T-helper 1 cell treated with Interleukin-12 subunit alpha and Interleukin-12 subunit beta and Interleukin-4 antibody, amounts not matched to agents 30 ng/mL and 1 ng/mL, for 36 hours (primary cell): ENCODE data around the gene BEND6. TPM values are rescaled to one million over a fixed set of nuclear protein-coding genes. Genes with fewer than 3 reads are reported as not detected.
"Not testable (repeated sequence)": the region's sequence is repeated elsewhere in the genome, so short reads cannot be mapped to it uniquely, and the experiment has no call there.

ENCODE experiments used
- intact Hi-C: fragments of 100-400 bp; cut with micrococcal nuclease; formaldehyde crosslinking; loops from one replicate; pipeline ENCODE4 v1.15.1; 2024
- total RNA-seq: library from RNA; stranded (reverse); gene quantifications from 2 replicates; pipeline ENCODE4 v1.2.3, GENCODE V29; 2022

Gene BEND6
- total RNA-seq, 1 donor from 2014 or later, result not detected

DNA sequence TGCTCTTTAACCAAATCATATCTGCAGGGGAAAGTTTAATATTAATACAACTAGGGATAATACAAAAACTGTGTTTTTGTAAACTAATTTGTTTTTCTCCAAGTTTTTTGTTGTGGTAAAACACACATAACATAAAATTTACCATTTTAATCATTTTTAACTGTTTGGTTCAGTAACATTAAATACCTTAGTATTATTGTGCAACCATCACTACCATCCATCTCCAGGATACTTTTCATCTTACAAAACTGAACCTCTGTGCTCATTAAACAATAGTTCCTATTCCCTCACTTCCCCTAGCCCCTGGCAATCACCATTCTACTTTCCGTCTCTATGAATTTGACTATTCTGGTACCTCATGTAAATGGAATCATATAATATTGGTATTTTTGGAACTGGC, 15.9 kb downstream of the BEND6 start:
- intact Hi-C loops, result no loop called here

- intact Hi-C loops, result no loop called here
These were observed 22.3 kb downstream of the BEND6 start for GRCh38 chr6:56977192-56977591.

GRCh38 chr6:56978530-56978929, 23.6 kb downstream of the BEND6 start:
- intact Hi-C loops, result no loop called here

- intact Hi-C loops, result no loop called here
These were observed 29.5 kb downstream of the BEND6 start for GRCh38 chr6:56984361-56984760.

GRCh38 chr6:56984884-56985283, 30.0 kb downstream of the BEND6 start:
- intact Hi-C loops, result no loop called here

GRCh38 chr6:56986611-56987010, 31.7 kb downstream of the BEND6 start:
- intact Hi-C loops, result no loop called here

DNA sequence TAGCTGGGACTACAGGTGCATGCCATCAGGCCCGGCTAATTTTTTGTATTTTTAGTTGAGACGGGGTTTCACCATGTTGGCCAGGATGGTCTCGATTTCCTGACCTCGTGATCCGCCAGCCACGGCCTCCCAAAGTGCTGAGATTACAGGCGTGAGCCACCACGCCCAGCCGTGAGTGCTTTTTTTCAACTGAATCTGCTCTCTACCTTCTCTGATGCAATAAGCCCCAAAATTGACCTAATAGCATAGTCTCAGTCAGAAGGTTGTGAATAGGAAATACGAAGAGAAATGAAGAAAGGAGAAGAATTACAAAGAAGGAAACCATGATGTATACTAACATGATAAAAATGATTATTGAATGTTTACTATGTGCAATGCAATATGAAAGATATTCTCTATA, 33.2 kb downstream of the BEND6 start:
- intact Hi-C loops, result no loop called here

DNA sequence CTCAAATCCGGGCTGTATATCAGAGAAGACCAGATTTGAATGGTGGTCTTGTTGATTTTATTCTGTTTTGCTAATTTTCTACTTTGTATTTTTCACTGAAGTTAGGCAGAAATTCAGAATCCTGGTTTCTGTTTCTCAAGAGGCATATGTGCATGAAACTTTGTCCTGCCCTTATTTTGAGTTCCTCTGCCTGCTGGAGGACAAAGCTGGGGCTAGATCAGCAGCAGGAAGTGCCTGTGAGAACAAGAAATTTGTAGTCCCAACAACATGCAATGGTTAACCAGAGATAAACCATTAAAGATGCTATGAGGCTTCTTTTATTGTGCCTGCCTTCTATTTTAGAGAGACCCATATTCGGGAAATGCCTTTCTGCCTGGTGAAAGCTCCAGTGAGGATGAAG, 37.1 kb downstream of the BEND6 start:
- intact Hi-C loops, result no loop called here

GRCh38 chr6:56992703-56993102, 37.8 kb downstream of the BEND6 start:
- intact Hi-C loops, result no loop called here

- intact Hi-C loops, result no loop called here
These were observed 40.5 kb downstream of the BEND6 start for GRCh38 chr6:56995347-56995902.

GRCh38 chr6:56996401-56996800, 41.5 kb downstream of the BEND6 start:
- intact Hi-C loops, result no loop called here

DNA sequence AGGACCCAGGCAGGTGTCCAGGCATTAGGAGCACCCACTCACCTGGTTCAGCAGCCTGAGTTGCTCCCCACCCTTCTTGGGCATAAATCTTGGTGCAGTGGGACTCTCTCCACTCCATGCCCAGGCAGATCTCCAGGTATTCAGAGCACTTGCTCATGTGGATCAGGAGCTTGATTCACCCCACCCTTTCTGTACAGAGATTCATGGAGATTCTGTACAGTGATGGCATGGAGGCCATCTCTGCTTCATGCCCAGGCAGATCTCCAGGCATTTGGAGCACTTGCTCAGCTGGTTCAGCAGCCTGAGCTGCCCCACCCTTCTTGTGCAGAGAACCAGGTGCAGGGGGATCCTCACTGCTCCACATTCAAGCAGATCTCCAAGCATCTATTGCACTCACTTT, 44.1 kb downstream of the BEND6 start:
- intact Hi-C loops, result no loop called here

DNA sequence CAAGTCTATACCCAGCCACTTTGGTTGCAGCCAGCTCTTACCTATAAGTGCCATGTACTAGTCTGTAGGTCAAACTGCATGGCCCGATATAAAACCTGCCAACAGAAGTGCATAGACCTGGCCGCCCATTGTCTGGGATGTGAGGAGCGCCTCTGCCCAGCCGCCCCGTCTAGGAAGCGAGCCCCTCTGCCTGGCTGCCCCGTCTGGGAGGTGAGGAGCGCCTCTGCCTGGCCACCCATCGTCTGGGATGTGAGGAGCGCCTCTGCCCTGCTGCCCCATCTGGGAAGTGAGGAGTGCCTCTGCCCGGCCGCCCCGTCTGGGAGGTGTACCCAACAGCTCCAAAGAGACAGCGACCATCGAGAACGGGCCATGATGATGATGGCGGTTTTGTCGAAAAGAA, 44.8 kb downstream of the BEND6 start:
- intact Hi-C loops, result not testable (repeated sequence)

DNA sequence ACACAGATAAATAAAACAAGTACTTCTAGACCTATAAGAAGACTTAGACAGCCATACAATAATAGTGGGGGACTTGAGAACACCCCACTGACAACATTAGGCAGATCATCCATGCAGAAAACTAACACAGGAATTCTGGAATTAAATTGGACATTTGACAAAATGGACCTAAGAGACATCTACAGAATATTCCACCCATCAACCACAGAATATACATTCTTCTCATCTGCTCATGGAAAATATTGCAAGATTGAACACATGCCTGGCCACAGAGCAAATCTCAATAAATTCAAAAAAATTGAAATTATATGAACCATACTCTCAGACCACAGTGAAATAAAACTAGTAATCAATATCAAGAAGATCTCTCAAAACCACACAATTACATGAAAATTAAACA, 47.3 kb downstream of the BEND6 start:
- intact Hi-C loops, result no loop called here

DNA sequence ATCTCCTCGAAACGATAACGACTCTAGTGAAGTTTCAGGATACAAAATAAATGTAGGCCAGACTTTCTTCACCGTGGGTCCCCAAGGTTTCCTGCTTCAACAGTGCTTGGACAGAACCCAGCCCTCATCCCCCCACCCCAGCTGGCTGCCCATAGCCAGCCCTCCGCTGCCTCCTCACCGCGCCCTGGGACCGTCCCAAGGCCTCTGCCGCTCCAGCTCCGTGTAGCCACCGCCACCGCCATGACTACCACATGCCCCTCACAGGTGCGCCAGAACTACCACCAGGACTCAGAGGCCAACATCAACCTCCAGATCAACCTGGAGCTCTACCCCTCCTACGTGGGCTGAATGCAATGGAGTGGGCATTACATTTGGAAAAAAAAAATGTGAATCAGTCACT, 49.4 kb downstream of the BEND6 start:
- intact Hi-C loops, result no loop called here

DNA sequence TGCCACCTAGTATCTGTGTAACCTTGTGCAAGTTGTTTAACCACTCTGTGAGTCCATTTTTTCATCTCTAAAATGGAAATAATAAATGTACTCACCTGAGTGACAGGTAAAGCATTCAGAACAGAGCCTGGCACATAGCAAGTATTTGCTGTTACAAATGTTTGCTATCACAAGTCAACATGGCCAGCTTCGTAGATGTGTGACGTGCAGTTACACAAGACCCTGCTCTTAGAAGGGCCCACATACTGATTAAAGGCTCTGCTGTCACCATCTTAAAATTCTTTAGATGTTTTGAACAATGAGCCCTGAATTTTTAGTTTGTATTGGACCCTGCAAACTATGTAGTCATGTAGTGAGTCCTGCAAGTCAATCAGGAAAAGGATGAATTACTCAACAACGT, 51.2 kb downstream of the BEND6 start:
- intact Hi-C loops, result no loop called here

DNA sequence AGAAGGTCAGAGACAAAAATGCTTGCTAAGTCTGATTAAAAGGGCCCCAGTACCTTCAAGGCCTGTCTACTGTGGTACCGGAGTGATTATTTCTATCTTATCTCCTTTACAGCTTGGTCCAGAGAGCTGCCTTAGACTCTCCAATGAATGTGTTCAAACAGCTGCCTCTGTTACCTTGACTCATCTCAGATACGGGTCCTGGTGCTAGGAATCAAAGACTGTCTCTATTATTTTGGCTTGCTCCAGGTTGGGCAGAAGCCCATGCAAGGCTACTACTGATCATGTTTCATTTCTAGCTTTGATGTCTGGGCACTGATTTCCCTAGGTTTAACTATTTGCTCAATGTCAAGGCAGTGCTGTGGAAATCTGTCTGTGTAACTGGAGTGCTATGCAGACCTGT, 53.2 kb downstream of the BEND6 start:
- intact Hi-C loops, result not testable (repeated sequence)

DNA sequence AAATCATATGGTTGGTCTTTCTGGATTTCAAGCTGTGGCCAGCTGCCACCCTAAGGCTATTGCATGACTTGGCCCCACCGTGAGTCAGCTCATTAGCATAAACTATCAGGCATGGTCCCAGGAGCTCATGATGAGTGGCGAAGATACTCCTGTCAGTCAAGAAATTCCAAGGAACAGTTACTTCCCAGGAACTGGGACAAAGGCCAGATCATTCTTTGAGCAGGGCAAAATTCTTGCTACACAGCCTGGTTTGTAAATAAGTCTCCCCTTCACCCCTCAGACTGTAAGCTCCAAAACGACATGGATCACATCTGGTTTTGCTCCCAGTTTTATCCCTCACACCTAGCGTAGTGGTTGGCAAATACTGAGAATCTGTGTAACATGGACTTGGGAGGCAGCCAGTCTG, 58.6 kb downstream of the BEND6 start:
- intact Hi-C loops, result no loop called here

DNA sequence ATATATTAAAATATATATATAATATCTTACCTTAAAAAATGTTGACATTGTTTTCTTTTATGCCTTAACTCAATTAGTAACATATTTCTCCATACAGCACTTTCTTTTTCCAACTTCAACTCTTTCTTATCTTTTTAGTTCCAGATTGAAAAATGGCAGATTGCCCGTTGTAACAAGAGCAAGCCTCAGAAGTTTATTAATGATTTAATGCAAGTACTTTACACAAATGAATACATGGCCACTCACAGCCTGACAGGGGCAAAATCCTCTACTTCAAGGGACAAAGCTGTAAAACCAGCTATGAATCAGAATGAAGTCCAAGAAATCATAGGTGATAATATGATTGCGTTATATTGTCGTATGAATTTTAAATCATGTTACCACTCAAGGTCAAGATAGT, 62.2 kb downstream of the BEND6 start:
- intact Hi-C loops, result no loop called here

DNA sequence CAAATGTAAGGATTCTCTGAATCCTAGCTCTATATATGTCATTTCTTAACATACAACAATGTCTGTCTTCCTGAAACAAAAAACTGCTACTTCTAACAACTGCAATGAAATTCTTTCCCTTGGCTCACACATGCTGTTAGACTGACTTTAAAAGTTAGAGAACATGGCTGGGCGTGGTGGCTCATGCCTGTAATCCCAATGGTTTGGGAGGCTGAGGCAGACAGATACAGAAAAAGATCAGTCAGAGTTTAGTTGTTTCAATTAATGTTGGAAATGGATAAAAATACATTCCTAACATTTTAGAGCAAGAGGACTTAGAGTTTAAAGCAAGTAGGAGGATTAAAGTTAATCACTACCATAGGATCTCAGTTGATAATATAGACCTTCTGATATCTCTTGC, 62.9 kb downstream of the BEND6 start:
- intact Hi-C loops, result no loop called here

GRCh38 chr6:57019434-57019833, 64.5 kb downstream of the BEND6 start:
- intact Hi-C loops, result no loop called here

GRCh38 chr6:57021086-57021720, 66.3 kb downstream of the BEND6 start:
- intact Hi-C loops, result loop anchor here (1.0 to 5.0 kb wide), 6 partner anchors 25 to 312 kb away; partner anchors contain the start of genes BEND6 and KIAA1586

DNA sequence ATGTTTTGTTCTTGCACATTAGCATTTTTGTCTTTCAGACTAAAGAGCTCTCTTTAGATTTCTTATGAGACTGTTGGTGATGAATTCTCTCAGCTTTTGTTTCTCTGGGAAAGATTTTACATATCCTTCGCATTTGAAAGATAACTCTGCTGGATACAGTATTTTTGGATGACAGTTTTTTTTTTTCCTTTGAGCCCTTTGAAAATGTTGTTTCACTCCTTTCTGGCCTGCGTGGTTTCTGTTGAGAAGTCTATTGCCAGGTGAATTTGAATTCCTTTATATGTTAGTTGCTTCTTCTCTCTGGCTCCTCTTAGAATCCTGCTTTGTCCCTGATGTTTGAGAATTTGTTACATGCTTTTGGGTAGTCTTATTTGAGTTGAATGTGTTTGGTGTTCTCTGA, 69.4 kb downstream of the BEND6 start:
- intact Hi-C loops, result loop anchor here (5.0 kb wide), 1 partner anchor 172 kb away; no protein-coding TSS in a partner anchor
